Measurements from ENCODE around the gene TBC1D5.

The TBC1D5 gene

GRCh38 chr3:17592956-17593355 is 149.5 kb downstream of the TBC1D5 start:
- no peak for DNase-seq (ENCODE audit: low read depth in 1 of 2, low spot score in 1 of 2)

- no peak for DNase-seq (ENCODE audit: low read depth in 1 of 2, low spot score in 1 of 2)
Observed at GRCh38 chr3:17590465-17590864, 152.0 kb downstream of the TBC1D5 start.

- DNase-seq (ENCODE audit: low read depth in 1 of 2, low spot score in 1 of 2) = no peak
Observed at GRCh38 chr3:17589888-17590287, 152.5 kb downstream of the TBC1D5 start.

GRCh38 chr3:17588422-17588821 is 154.0 kb downstream of the TBC1D5 start:
- no peak for DNase-seq (ENCODE audit: low read depth in 1 of 2, low spot score in 1 of 2)

- DNase-seq (ENCODE audit: low read depth in 1 of 2, low spot score in 1 of 2) = no peak
Observed at GRCh38 chr3:17585394-17586325, 156.8 kb downstream of the TBC1D5 start.

- DNase-seq (ENCODE audit: low read depth in 1 of 2, low spot score in 1 of 2) = no peak
Observed at GRCh38 chr3:17584066-17584465, 158.4 kb downstream of the TBC1D5 start.

- DNase-seq (ENCODE audit: low read depth in 1 of 2, low spot score in 1 of 2) = no peak
Observed at GRCh38 chr3:17583530-17583929, 158.9 kb downstream of the TBC1D5 start.

GRCh38 chr3:17581421-17582080 is 160.9 kb downstream of the TBC1D5 start:
- DNase-seq (ENCODE audit: low read depth in 1 of 2, low spot score in 1 of 2) = no peak

- DNase-seq (ENCODE audit: low read depth in 1 of 2, low spot score in 1 of 2) = no peak
Observed at GRCh38 chr3:17580901-17581300, 161.5 kb downstream of the TBC1D5 start.

- DNase-seq (ENCODE audit: low read depth in 1 of 2, low spot score in 1 of 2) = no peak
Observed at GRCh38 chr3:17579289-17580031, 163.0 kb downstream of the TBC1D5 start.

GRCh38 chr3:17577796-17578520 is 164.5 kb downstream of the TBC1D5 start:
- DNase-seq (ENCODE audit: low read depth in 1 of 2, low spot score in 1 of 2) = no peak

GRCh38 chr3:17573396-17573795 is 169.0 kb downstream of the TBC1D5 start:
- DNase-seq (ENCODE audit: low read depth in 1 of 2, low spot score in 1 of 2) = no peak

GRCh38 chr3:17571686-17572085 is 170.7 kb downstream of the TBC1D5 start:
- DNase-seq (ENCODE audit: low read depth in 1 of 2, low spot score in 1 of 2) = no peak

GRCh38 chr3:17562845-17563244 is 179.6 kb downstream of the TBC1D5 start:
- DNase-seq (ENCODE audit: low read depth in 1 of 2, low spot score in 1 of 2) = no peak

GRCh38 chr3:17558565-17558964 is 183.9 kb downstream of the TBC1D5 start:
- no peak for DNase-seq (ENCODE audit: low read depth in 1 of 2, low spot score in 1 of 2)

- DNase-seq (ENCODE audit: low read depth in 1 of 2, low spot score in 1 of 2) = no peak
Observed at GRCh38 chr3:17557749-17558463, 184.5 kb downstream of the TBC1D5 start.

GRCh38 chr3:17555525-17555924 is 186.9 kb downstream of the TBC1D5 start:
- no peak for DNase-seq (ENCODE audit: low read depth in 1 of 2, low spot score in 1 of 2)

GRCh38 chr3:17554078-17554477 is 188.4 kb downstream of the TBC1D5 start:
- no peak for DNase-seq (ENCODE audit: low read depth in 1 of 2, low spot score in 1 of 2)

GRCh38 chr3:17553080-17553479 is 189.4 kb downstream of the TBC1D5 start:
- no peak for DNase-seq (ENCODE audit: low read depth in 1 of 2, low spot score in 1 of 2)

- no peak for DNase-seq (ENCODE audit: low read depth in 1 of 2, low spot score in 1 of 2)
Observed at GRCh38 chr3:17552351-17552750, 190.1 kb downstream of the TBC1D5 start.

Data from stimulated activated CD4-positive, alpha-beta T cell treated with anti-CD3 and anti-CD28 coated beads, Interleukin-15, amount 100 ng/mL, for 1 hour (primary cell).